Measurements from ENCODE around the gene HIVEP3. TPM values are rescaled to one million over a fixed set of nuclear protein-coding genes. Genes with fewer than 3 reads are reported as not detected.

Gene HIVEP3
- total RNA-seq, 4 donors from 2014 or later = 4.6 to 8.3 (median 6.5) TPM

- Histone ChIP-seq H3K36me3 (no peaks in the 10 kb centered on the region), H3K27ac (no peak overlapping the region), H3K9me3 (no peaks in the 10 kb centered on the region), H3K4me1 (no peaks in the 10 kb centered on the region), H3K4me3 (no peak overlapping the region), H3K27me3 (no peaks in the 10 kb centered on the region)
- DNase-seq = no peak
- TF ChIP-seq POLR2A (IDR thresholded peaks at IDR 0.05) = no peak
- no peak for TF ChIP-seq CTCF (IDR thresholded peaks at IDR 0.05)
Measured at GRCh38 chr1:41704196-41704595, 214.5 kb downstream of the HIVEP3 start.

DNA sequence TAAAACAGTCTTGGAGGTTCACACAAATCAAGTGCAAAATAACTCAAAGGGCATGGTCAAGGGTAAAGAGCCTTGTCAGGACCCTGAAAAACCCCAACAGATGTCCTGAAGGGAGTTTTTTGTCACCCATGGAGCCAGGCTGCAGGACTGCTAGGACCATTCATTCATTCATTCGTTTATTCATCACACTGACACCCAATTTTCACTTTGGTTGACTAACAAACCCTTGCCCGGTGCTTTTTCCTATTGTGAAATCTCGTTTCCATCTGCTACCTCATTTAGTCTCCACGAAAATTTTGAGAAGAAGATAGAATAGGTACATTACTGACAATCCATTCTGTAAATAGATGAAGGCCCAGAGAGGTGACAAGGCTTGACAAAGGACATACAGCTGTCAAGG is 216.0 kb downstream of the HIVEP3 start:
- no peaks in the 10 kb centered on the region for H3K27me3 ChIP-seq
- no peak overlapping the region for H3K4me3 ChIP-seq
- DNase-seq = no peak
- TF ChIP-seq POLR2A (IDR thresholded peaks at IDR 0.05) = no peak
- TF ChIP-seq CTCF (IDR thresholded peaks at IDR 0.05) = no peak
- no peaks in the 10 kb centered on the region for H3K9me3 ChIP-seq
- H3K36me3 ChIP-seq = no peaks in the 10 kb centered on the region
- no peak overlapping the region for H3K27ac ChIP-seq
- no peaks in the 10 kb centered on the region for H3K4me1 ChIP-seq

GRCh38 chr1:41700986-41701535 is 217.7 kb downstream of the HIVEP3 start:
- Histone ChIP-seq H3K27ac (no peak overlapping the region), H3K27me3 (no peaks in the 10 kb centered on the region), H3K4me1 (no peaks in the 10 kb centered on the region), H3K4me3 (no peak overlapping the region), H3K9me3 (no peaks in the 10 kb centered on the region), H3K36me3 (no peaks in the 10 kb centered on the region)
- no peak for DNase-seq
- no peak for TF ChIP-seq CTCF (IDR thresholded peaks at IDR 0.05)
- no peak for TF ChIP-seq POLR2A (IDR thresholded peaks at IDR 0.05)

DNA sequence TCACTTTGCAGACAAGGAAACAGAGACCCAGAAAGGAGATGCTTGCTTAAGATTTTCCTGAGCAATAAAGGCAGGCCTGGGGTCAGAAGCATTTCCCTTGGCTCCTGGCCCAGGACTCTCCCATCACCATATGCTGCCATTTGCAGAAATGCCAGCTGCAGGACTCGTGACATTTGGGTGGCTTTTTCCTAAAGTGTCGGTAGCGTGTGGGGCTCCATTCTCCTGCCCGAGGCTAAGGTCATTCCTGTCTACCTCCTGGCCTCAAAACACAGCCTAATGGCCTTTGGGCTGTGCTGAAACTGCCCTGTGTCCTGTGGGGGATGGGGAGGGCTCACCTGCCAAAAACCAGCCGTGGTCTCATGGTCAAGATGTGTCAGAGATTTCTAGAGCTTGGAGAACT is 218.1 kb downstream of the HIVEP3 start:
- Histone ChIP-seq H3K9me3 (no peaks in the 10 kb centered on the region), H3K4me1 (no peaks in the 10 kb centered on the region), H3K4me3 (no peak overlapping the region), H3K27ac (no peak overlapping the region), H3K27me3 (no peaks in the 10 kb centered on the region), H3K36me3 (no peaks in the 10 kb centered on the region)
- no peak for DNase-seq
- TF ChIP-seq CTCF (IDR thresholded peaks at IDR 0.05) = no peak
- TF ChIP-seq POLR2A (IDR thresholded peaks at IDR 0.05) = no peak

DNA sequence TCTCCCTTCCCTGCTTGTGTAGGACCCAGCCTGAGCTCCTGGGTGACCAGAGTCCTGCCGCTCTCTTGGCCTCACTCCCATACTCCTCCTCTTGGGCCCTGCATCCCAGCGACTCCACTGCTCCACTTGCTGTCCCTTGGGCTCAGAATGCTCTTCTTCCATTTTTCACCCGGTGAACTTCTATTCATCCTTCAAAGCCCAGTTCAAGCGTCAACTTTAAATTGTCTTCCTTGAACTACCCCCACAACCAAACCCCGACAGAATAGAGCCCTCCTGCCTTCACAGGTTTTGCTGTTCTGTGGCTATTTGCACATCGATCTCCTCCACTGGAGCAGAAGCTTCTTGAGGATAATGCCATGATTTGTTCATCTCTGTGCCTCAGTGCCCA is 218.9 kb downstream of the HIVEP3 start:
- TF ChIP-seq POLR2A (IDR thresholded peaks at IDR 0.05) = no peak
- no peak for TF ChIP-seq CTCF (IDR thresholded peaks at IDR 0.05)
- H3K36me3 ChIP-seq = no peaks in the 10 kb centered on the region
- H3K9me3 ChIP-seq = no peaks in the 10 kb centered on the region
- no peaks in the 10 kb centered on the region for H3K27me3 ChIP-seq
- no peak for DNase-seq
- H3K4me1 ChIP-seq = no peaks in the 10 kb centered on the region
- no peak overlapping the region for H3K27ac ChIP-seq
- no peak overlapping the region for H3K4me3 ChIP-seq
